ENCODE data around the gene EP300.
"Not testable (repeated sequence)": the region's sequence is repeated elsewhere in the genome, so short reads cannot be mapped to it uniquely, and the experiment has no call there.

The EP300 gene

GRCh38 chr22:41152902-41153301 lies 60.5 kb downstream of the EP300 start:
- no peaks in the 10 kb centered on the region for H3K4me1 ChIP-seq (ENCODE audit: insufficient read depth, low read length)
- no peaks in the 10 kb centered on the region for H3K9me3 ChIP-seq (ENCODE audit: control insufficient read depth, insufficient read depth, low read length)

GRCh38 chr22:41157083-41157482 lies 64.7 kb downstream of the EP300 start:
- H3K36me3 ChIP-seq (ENCODE audit: insufficient read depth, low read length): peaks cover 76% of the 10 kb centered on the region
- no peaks in the 10 kb centered on the region for H3K9me3 ChIP-seq (ENCODE audit: control insufficient read depth, insufficient read depth, low read length)
- H3K9ac ChIP-seq (ENCODE audit: low read depth, low read length): no peak overlapping the region
- no peaks in the 10 kb centered on the region for H3K4me1 ChIP-seq (ENCODE audit: insufficient read depth, low read length)

More at GRCh38 chr22:41152902-41153301, 60.5 kb downstream of the EP300 start:
- no peak overlapping the region for H3K9ac ChIP-seq (ENCODE audit: low read depth, low read length)
- peaks cover 78% of the 10 kb centered on the region for H3K36me3 ChIP-seq (ENCODE audit: insufficient read depth, low read length)

DNA sequence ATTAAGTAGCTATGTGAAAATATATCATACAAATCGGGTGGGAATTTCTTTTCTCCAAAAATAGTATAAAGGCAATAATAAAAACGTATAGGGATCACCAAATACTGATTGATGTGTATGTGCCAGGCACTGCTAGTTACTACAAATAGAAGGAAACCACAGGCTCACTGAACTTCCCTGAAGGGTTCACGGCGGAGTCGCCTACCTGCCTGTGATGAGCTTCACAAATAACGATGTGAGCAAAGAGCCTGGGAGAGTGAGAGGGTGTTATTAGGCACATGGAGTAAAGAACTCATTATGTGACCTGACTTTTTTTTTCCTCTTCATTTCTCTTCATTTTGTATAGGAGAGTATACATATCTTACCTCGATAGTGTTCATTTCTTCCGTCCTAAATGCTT lies 76.8 kb downstream of the EP300 start:
- H3K9ac ChIP-seq (ENCODE audit: low read depth, low read length): no peak overlapping the region
- H3K9me3 ChIP-seq (ENCODE audit: control insufficient read depth, insufficient read depth, low read length): no peaks in the 10 kb centered on the region
- no peaks in the 10 kb centered on the region for H3K4me1 ChIP-seq (ENCODE audit: insufficient read depth, low read length)
- peaks cover 35% of the 10 kb centered on the region for H3K36me3 ChIP-seq (ENCODE audit: insufficient read depth, low read length)

GRCh38 chr22:41171996-41172395 lies 79.6 kb downstream of the EP300 start:
- Histone ChIP-seq H3K4me1 (ENCODE audit: insufficient read depth, low read length) (no peaks in the 10 kb centered on the region), H3K9me3 (ENCODE audit: control insufficient read depth, insufficient read depth, low read length) (no peaks in the 10 kb centered on the region), H3K36me3 (ENCODE audit: insufficient read depth, low read length) (peaks cover 40% of the 10 kb centered on the region), H3K9ac (ENCODE audit: low read depth, low read length) (no peak overlapping the region)

DNA sequence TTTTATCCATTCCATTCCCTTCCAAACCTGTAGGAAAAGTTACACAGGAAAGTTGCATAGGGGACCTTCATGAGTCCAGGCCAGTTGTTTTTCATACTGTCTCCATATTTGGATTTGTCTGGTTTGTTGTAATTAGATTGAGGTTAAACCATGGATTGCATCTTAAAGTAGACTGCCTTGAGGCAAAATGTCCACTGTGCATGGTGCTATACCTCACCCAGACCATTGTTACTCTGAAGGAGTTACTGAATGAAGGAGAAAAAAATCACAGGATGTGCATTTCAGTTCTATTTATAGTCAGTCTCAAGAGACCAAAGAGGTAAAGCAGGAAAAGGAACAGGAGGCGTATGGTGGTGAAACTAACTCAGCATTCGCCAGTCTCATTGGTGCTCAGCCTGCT lies 83.2 kb downstream of the EP300 start:
- Histone ChIP-seq H3K36me3 (ENCODE audit: insufficient read depth, low read length) (peaks cover 25% of the 10 kb centered on the region), H3K4me1 (ENCODE audit: insufficient read depth, low read length) (no peaks in the 10 kb centered on the region), H3K9ac (ENCODE audit: low read depth, low read length) (no peak overlapping the region), H3K9me3 (ENCODE audit: control insufficient read depth, insufficient read depth, low read length) (no peaks in the 10 kb centered on the region)

- Histone ChIP-seq H3K4me1 (ENCODE audit: insufficient read depth, low read length) (peaks cover 8% of the 10 kb centered on the region; the same call in 1 of the 2 replicates), H3K9me3 (ENCODE audit: control insufficient read depth, insufficient read depth, low read length) (no peaks in the 10 kb centered on the region), H3K9ac (ENCODE audit: low read depth, low read length) (no peak overlapping the region), H3K36me3 (ENCODE audit: insufficient read depth, low read length) (peaks cover 21% of the 10 kb centered on the region)
Observed at GRCh38 chr22:41177040-41177621, 84.7 kb downstream of the EP300 start.

- Histone ChIP-seq H3K9me3 (ENCODE audit: control insufficient read depth, insufficient read depth, low read length) (no peaks in the 10 kb centered on the region), H3K4me1 (ENCODE audit: insufficient read depth, low read length) (peaks cover 8% of the 10 kb centered on the region; the same call in 1 of the 2 replicates), H3K9ac (ENCODE audit: low read depth, low read length) (no peak overlapping the region), H3K36me3 (ENCODE audit: insufficient read depth, low read length) (peaks cover 16% of the 10 kb centered on the region)
Observed at GRCh38 chr22:41177622-41178424, 85.4 kb downstream of the EP300 start.

DNA sequence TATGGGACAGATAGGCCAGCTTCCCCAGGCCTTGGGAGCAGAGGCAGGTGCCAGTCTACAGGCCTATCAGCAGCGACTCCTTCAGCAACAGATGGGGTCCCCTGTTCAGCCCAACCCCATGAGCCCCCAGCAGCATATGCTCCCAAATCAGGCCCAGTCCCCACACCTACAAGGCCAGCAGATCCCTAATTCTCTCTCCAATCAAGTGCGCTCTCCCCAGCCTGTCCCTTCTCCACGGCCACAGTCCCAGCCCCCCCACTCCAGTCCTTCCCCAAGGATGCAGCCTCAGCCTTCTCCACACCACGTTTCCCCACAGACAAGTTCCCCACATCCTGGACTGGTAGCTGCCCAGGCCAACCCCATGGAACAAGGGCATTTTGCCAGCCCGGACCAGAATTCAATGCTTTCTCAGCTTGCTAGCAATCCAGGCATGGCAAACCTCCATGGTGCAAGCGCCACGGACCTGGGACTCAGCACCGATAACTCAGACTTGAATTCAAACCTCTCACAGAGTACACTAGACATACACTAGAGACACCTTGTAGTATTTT lies 86.1 kb downstream of the EP300 start:
- Histone ChIP-seq H3K4me1 (ENCODE audit: insufficient read depth, low read length) (peaks cover 8% of the 10 kb centered on the region; the same call in 1 of the 2 replicates), H3K36me3 (ENCODE audit: insufficient read depth, low read length) (peaks cover 16% of the 10 kb centered on the region), H3K9ac (ENCODE audit: low read depth, low read length) (no peak overlapping the region), H3K9me3 (ENCODE audit: control insufficient read depth, insufficient read depth, low read length) (no peaks in the 10 kb centered on the region)

- H3K36me3 ChIP-seq (ENCODE audit: insufficient read depth, low read length): peaks cover 16% of the 10 kb centered on the region
- not testable (repeated sequence) for H3K9ac ChIP-seq (ENCODE audit: low read depth, low read length); H3K9me3 ChIP-seq (ENCODE audit: control insufficient read depth, insufficient read depth, low read length); H3K4me1 ChIP-seq (ENCODE audit: insufficient read depth, low read length)
Observed at GRCh38 chr22:41180362-41180761, 88.0 kb downstream of the EP300 start.

DNA sequence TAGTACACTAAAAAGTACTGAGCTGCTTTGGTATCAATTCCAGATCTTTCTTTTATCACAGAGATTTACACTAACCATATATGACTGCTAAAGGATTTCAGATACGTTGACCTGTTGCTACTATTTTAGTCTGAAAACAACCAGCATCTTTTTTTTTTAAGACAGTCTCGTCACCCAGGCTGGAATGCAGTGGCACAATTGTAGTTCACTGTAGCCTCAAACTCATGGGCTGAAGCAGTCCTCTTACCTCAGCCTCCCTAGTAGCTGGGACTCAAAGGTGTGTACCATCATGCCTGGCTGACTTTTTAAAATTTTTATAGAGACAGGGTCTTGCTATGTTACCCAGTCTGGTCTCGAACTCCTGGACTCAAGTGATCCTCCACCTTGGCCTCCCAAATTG lies 88.5 kb downstream of the EP300 start:
- Histone ChIP-seq H3K4me1 (ENCODE audit: insufficient read depth, low read length) (peaks cover 8% of the 10 kb centered on the region; the same call in 1 of the 2 replicates), H3K9ac (ENCODE audit: low read depth, low read length) (no peak overlapping the region), H3K9me3 (ENCODE audit: control insufficient read depth, insufficient read depth, low read length) (no peaks in the 10 kb centered on the region), H3K36me3 (ENCODE audit: insufficient read depth, low read length) (peaks cover 11% of the 10 kb centered on the region)

- no peak overlapping the region for H3K9ac ChIP-seq (ENCODE audit: low read depth, low read length)
- H3K9me3 ChIP-seq (ENCODE audit: control insufficient read depth, insufficient read depth, low read length): no peaks in the 10 kb centered on the region
- H3K4me1 ChIP-seq (ENCODE audit: insufficient read depth, low read length): peaks cover 8% of the 10 kb centered on the region; the same call in 1 of the 2 replicates
- H3K36me3 ChIP-seq (ENCODE audit: insufficient read depth, low read length): peaks cover 6% of the 10 kb centered on the region
Observed at GRCh38 chr22:41181349-41182241, 89.2 kb downstream of the EP300 start.

DNA sequence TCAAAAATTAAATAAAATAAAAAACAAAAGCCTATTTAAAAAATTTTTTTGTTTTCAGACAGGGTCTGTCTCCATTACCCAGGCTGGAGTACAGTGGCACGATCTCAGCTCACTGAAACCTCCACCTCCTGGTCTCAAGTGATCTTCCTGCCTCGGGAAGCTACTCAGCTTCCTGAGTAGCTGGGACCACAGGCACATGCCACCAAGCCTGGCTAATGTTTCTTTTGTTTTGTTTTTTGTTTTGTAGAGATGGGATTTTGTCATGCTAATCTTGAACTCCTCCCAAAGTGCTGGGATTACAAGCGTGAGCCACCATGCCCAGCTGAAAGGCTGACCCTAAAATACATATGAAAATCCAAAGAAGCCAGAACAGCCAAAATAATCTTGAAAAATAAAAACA lies 92.3 kb downstream of the EP300 start:
- no peaks in the 10 kb centered on the region for H3K36me3 ChIP-seq (ENCODE audit: insufficient read depth, low read length)
- peaks cover 8% of the 10 kb centered on the region; the same call in 1 of the 2 replicates for H3K4me1 ChIP-seq (ENCODE audit: insufficient read depth, low read length)
- no peak overlapping the region for H3K9ac ChIP-seq (ENCODE audit: low read depth, low read length)
- no peaks in the 10 kb centered on the region for H3K9me3 ChIP-seq (ENCODE audit: control insufficient read depth, insufficient read depth, low read length)

DNA sequence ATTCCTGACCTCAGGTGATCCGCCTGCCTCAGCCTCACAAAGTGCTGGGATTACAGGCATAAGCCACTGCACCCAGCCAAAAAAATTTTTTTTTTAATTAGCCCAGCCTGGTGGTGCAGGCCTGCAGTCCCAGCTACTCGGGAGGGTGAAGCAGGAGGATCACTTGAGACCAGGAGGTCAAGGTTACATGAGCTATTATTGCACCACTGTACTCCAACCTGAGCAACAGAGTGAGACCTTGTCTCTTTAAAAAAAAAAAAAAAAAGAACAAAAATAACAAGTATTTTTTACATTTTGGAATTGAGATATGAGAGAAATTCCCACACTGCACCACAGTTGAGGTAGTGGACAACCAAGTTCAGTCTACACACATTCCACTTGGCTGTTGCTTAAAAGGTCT lies 99.1 kb downstream of the EP300 start:
- H3K9ac ChIP-seq (ENCODE audit: low read depth, low read length): no peak overlapping the region
- H3K4me1 ChIP-seq (ENCODE audit: insufficient read depth, low read length): no peaks in the 10 kb centered on the region
- H3K36me3 ChIP-seq (ENCODE audit: insufficient read depth, low read length): no peaks in the 10 kb centered on the region
- H3K9me3 ChIP-seq (ENCODE audit: control insufficient read depth, insufficient read depth, low read length): no peaks in the 10 kb centered on the region

DNA sequence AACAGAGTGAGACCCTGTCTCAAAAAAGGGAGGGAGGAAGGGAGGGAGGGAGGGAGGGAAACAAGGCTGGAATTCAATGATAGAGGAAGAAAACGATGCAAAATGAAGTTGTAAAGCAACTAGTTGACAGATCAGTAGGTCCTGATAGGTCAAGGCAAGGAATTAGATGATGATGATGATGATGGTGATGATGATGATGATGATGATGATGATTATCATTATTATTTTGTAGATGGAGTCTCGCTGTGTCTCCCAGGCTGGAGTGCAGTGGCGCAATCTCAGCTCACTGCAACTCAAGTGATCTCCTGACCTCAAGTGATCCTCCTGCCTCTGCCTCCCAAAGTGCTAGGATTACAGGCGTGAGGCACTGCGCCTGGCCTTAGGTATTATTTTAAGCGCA lies 101.4 kb downstream of the EP300 start:
- Histone ChIP-seq H3K4me1 (ENCODE audit: insufficient read depth, low read length) (no peaks in the 10 kb centered on the region), H3K9me3 (ENCODE audit: control insufficient read depth, insufficient read depth, low read length) (no peaks in the 10 kb centered on the region), H3K9ac (ENCODE audit: low read depth, low read length) (no peak overlapping the region), H3K36me3 (ENCODE audit: insufficient read depth, low read length) (no peaks in the 10 kb centered on the region)
